ENCODE results near the gene TSPAN18.

TSPAN18 gene

GRCh38 chr11:44727373-44728287 is 868 bp downstream of the TSPAN18 start (continued):
- peak; percentile 72 for TF ChIP-seq ZBTB20 (tag by site-specific recombination; IDR thresholded peaks at IDR 0.05)
- peak; percentile 61 for TF ChIP-seq PRDM10 (tag by site-specific recombination; IDR thresholded peaks at IDR 0.05)
- no peak for TF ChIP-seq ZNF549 (tag by site-specific recombination; IDR thresholded peaks at IDR 0.05)
- TF ChIP-seq ZNF423 (tag by site-specific recombination; IDR thresholded peaks at IDR 0.05) = 0 out of 2 replicates have a peak, but pooled peaks have one; percentile 25
- no peak for TF ChIP-seq PRDM1 (tag by site-specific recombination; IDR thresholded peaks at IDR 0.05)
- no peak for TF ChIP-seq ZNF555 (tag by site-specific recombination; conservative IDR thresholded peaks at IDR 0.05)
- peak; percentile 81 for TF ChIP-seq ZBTB8A (tag by site-specific recombination; IDR thresholded peaks at IDR 0.05)
- TF ChIP-seq ZNF629 (tag by site-specific recombination; IDR thresholded peaks at IDR 0.05) = peak; percentile 16; the same call in 1 of the 2 replicates

- H3K4me3 ChIP-seq (ENCODE audit: low read depth, low read length) = no peak overlapping the region
Observed at GRCh38 chr11:44728491-44728910, 1.7 kb downstream of the TSPAN18 start.

More at GRCh38 chr11:44728491-44728910, 1.7 kb downstream of the TSPAN18 start:
- CTCF ChIA-PET = interaction anchor here (1.6 kb wide), 1 partner anchor 46 kb away, joined by 6 read pairs; no protein-coding TSS in a partner anchor
- no peaks in the 10 kb centered on the region for H3K9me3 ChIP-seq (ENCODE audit: control insufficient read depth, insufficient read depth, low read depth, low read length)
- H3K27ac ChIP-seq (ENCODE audit: extremely low read depth, low read depth, low read length) = no peak overlapping the region
- peaks cover 3% of the 10 kb centered on the region; the same call in 1 of the 2 replicates for H3K4me1 ChIP-seq (ENCODE audit: control insufficient read depth, insufficient read depth, low read length)
- no peak for TF ChIP-seq ZBTB6 (tag by site-specific recombination; IDR thresholded peaks at IDR 0.05)
- TF ChIP-seq ZNF174 (tag by site-specific recombination; IDR thresholded peaks at IDR 0.05) = no peak
- no peak for TF ChIP-seq ZNF132 (tag by site-specific recombination; IDR thresholded peaks at IDR 0.05; ENCODE audit: borderline replicate concordance)
- no peak for TF ChIP-seq ZNF2 (tag by site-specific recombination; IDR thresholded peaks at IDR 0.05)
- no peak for TF ChIP-seq ZNF48 (tag by site-specific recombination; IDR thresholded peaks at IDR 0.05)
- TF ChIP-seq ZBTB10 (tag by site-specific recombination; IDR thresholded peaks at IDR 0.05) = no peak
- TF ChIP-seq, protein P1, sequence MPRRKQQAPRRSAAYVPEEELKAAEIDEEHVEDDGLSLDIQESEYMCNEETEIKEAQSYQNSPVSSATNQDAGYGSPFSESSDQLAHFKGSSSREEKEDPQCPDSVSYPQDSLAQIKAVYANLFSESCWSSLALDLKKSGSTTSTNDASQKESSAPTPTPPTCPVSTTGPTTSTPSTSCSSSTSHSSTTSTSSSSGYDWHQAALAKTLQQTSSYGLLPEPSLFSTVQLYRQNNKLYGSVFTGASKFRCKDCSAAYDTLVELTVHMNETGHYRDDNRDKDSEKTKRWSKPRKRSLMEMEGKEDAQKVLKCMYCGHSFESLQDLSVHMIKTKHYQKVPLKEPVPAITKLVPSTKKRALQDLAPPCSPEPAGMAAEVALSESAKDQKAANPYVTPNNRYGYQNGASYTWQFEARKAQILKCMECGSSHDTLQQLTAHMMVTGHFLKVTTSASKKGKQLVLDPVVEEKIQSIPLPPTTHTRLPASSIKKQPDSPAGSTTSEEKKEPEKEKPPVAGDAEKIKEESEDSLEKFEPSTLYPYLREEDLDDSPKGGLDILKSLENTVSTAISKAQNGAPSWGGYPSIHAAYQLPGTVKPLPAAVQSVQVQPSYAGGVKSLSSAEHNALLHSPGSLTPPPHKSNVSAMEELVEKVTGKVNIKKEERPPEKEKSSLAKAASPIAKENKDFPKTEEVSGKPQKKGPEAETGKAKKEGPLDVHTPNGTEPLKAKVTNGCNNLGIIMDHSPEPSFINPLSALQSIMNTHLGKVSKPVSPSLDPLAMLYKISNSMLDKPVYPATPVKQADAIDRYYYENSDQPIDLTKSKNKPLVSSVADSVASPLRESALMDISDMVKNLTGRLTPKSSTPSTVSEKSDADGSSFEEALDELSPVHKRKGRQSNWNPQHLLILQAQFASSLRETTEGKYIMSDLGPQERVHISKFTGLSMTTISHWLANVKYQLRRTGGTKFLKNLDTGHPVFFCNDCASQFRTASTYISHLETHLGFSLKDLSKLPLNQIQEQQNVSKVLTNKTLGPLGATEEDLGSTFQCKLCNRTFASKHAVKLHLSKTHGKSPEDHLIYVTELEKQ (tag by site-specific recombination; IDR thresholded peaks at IDR 0.05; ENCODE audit: borderline replicate concordance) = no peak
- TF ChIP-seq GFI1B (tag by site-specific recombination; IDR thresholded peaks at IDR 0.05) = no peak
- TF ChIP-seq ZNF239 (tag by site-specific recombination; IDR thresholded peaks at IDR 0.05) = no peak
- no peaks in the 10 kb centered on the region for H3K36me3 ChIP-seq (ENCODE audit: control insufficient read depth in 2 of 2, insufficient read depth in 1 of 2, low read length in 2 of 2)
- POLR2A ChIA-PET = no interaction called here
